GM12864 (cell line): ENCODE results near the gene BAG5.

Experiments used
- DNase-seq: peaks from one replicate; pipeline ENCODE4 v3.0.0-alpha.2; 2011; ENCODE audit warnings: low read depth
- H3K4me3 ChIP-seq: 2 replicates; pipeline ENCODE4 v1.5.1; 2011; ENCODE audit warnings: mild to moderate bottlenecking, low read depth, low read length, control low read depth
- CTCF ChIP-seq: IDR thresholded peaks from 2 replicates; pipeline ENCODE4 v1.5.1; 2011; ENCODE audit warnings: low read depth, mild to moderate bottlenecking, moderate library complexity, low read length, control low read depth, inconsistent platforms; ENCODE audit errors: missing control alignments

BAG5 gene

GRCh38 chr14:103597623-103598377 lies 35.3 kb upstream of the BAG5 start:
- no peak overlapping the region for H3K4me3 ChIP-seq
- no peak for DNase-seq

GRCh38 chr14:103594265-103594664 lies 31.8 kb upstream of the BAG5 start:
- DNase-seq: no peak
- no peak overlapping the region for H3K4me3 ChIP-seq
- TF ChIP-seq CTCF: no peak

More at GRCh38 chr14:103597623-103598377, 35.3 kb upstream of the BAG5 start:
- TF ChIP-seq CTCF: no peak

- no peak for TF ChIP-seq CTCF
- peak; percentile 51 for DNase-seq
- H3K4me3 ChIP-seq: no peak overlapping the region
These were observed 31.1 kb upstream of the BAG5 start for GRCh38 chr14:103593577-103593976.

- no peak for DNase-seq
- H3K4me3 ChIP-seq: no peak overlapping the region
- no peak for TF ChIP-seq CTCF
These were observed 22.0 kb upstream of the BAG5 start for GRCh38 chr14:103584326-103584915.

GRCh38 chr14:103581954-103582703 lies 19.7 kb upstream of the BAG5 start:
- DNase-seq: no peak
- H3K4me3 ChIP-seq: no peak overlapping the region
- TF ChIP-seq CTCF: no peak

- TF ChIP-seq CTCF: no peak
- no peak for DNase-seq
- no peak overlapping the region for H3K4me3 ChIP-seq
These were observed 18.7 kb upstream of the BAG5 start for GRCh38 chr14:103581206-103581605.
